Neural progenitor cell (in vitro differentiated cells): ENCODE data around the gene CDK11A. TPM values are rescaled to one million over a fixed set of nuclear protein-coding genes. Genes with fewer than 3 reads are reported as not detected.
"Not testable (repeated sequence)": the region's sequence is repeated elsewhere in the genome, so short reads cannot be mapped to it uniquely, and the experiment has no call there.

Experiments used
- DNase-seq: peaks from one replicate; pipeline ENCODE4 v3.0.0-alpha.2; 2016; ENCODE audit warnings: low spot score
- H2AFZ ChIP-seq: fragments of 200-600 bp; sonication (generic); replicated peaks from 2 replicates; pipeline ENCODE4 v1.6.1; 2016; ENCODE audit warnings: antibody characterized with exemption
- H3F3A ChIP-seq: fragments of 200-600 bp; sonication (generic); 2 replicates; pipeline ENCODE4 v1.6.1; 2016; ENCODE audit warnings: antibody characterized with exemption, low read depth
- H3K27ac ChIP-seq: fragments of 200-600 bp; sonication (generic); 2 replicates; pipeline ENCODE4 v1.5.1; 2016; ENCODE audit warnings: mild to moderate bottlenecking
- H3K27me3 ChIP-seq: fragments of 200-600 bp; sonication (generic); 2 replicates; pipeline ENCODE4 v1.6.1; 2016; ENCODE audit warnings: mild to moderate bottlenecking, moderate library complexity
- H3K36me3 ChIP-seq: fragments of 200-600 bp; sonication (generic); 2 replicates; pipeline ENCODE4 v1.5.1; 2016
- H3K4me1 ChIP-seq: fragments of 200-600 bp; sonication (generic); 2 replicates; pipeline ENCODE4 v1.6.1; 2016; ENCODE audit warnings: mixed run types
- H3K4me2 ChIP-seq: fragments of 200-600 bp; sonication (generic); 2 replicates; pipeline ENCODE4 v1.6.1; 2016
- H3K4me3 ChIP-seq: fragments of 200-600 bp; sonication (generic); 2 replicates; pipeline ENCODE4 v1.5.1; 2016
- H3K79me2 ChIP-seq: fragments of 200-600 bp; sonication (generic); 2 replicates; pipeline ENCODE4 v1.6.1; 2016; ENCODE audit warnings: low read depth
- H3K9ac ChIP-seq: fragments of 200-600 bp; sonication (generic); 2 replicates; pipeline ENCODE4 v1.6.1; 2016
- H3K9me3 ChIP-seq: fragments of 200-600 bp; sonication (generic); 2 replicates; pipeline ENCODE4 v1.5.1; 2016; ENCODE audit warnings: low read depth
- H4K20me1 ChIP-seq: fragments of 200-600 bp; sonication (generic); 2 replicates; pipeline ENCODE4 v1.6.1; 2016; ENCODE audit warnings: low read depth
- H3K27ac Mint-ChIP-seq: 3 replicates; pipeline ENCODE4 v1.8.0; 2021; ENCODE audit warnings: mixed read lengths
- H3K27me3 Mint-ChIP-seq: 2 replicates; pipeline ENCODE4 v1.8.0; 2022; ENCODE audit warnings: low read depth, mild to moderate bottlenecking, inconsistent platforms, moderate library complexity, mixed read lengths; ENCODE audit not compliant: insufficient read depth
- H3K36me3 Mint-ChIP-seq: 3 replicates; pipeline ENCODE4 v1.8.0; 2021; ENCODE audit warnings: mixed read lengths
- H3K4me1 Mint-ChIP-seq: 3 replicates; pipeline ENCODE4 v1.8.0; 2021; ENCODE audit warnings: mixed read lengths
- H3K4me3 Mint-ChIP-seq: 3 replicates; pipeline ENCODE4 v1.8.0; 2021; ENCODE audit warnings: mild to moderate bottlenecking, moderate library complexity, mixed read lengths
- H3K9me3 Mint-ChIP-seq: 3 replicates; pipeline ENCODE4 v1.8.0; 2020; ENCODE audit warnings: mixed read lengths
- CTCF ChIP-seq: fragments of 200-600 bp; sonication (generic); IDR thresholded peaks from 2 replicates; pipeline ENCODE4 v1.5.1; 2017; ENCODE audit warnings: antibody characterized with exemption, mild to moderate bottlenecking
- EZH2 ChIP-seq: fragments of 200-600 bp; sonication (generic); IDR thresholded peaks from 2 replicates; pipeline ENCODE4 v1.6.1; 2017; ENCODE audit warnings: antibody characterized with exemption, mild to moderate bottlenecking, moderate library complexity
- EZH2phosphoT487 ChIP-seq: fragments of 200-600 bp; sonication (generic); IDR thresholded peaks from 2 replicates; pipeline ENCODE4 v1.6.1; 2017; ENCODE audit warnings: antibody characterized with exemption
- total RNA-seq: library from RNA; depleted of rRNA; stranded (reverse); fragments of >200 nt; gene quantifications from 2 replicates; pipeline ENCODE4 v1.2.3, GENCODE V29; 2015; ENCODE audit warnings: low replicate concordance

The CDK11A gene
- total RNA-seq, 1 donor from 2014 or later = 6.6 TPM

GRCh38 chr1:1727131-1727651 is 3.0 kb upstream of the CDK11A start:
- not testable (repeated sequence) for H3K27me3 Mint-ChIP-seq, H3K4me2 ChIP-seq, H3K27ac ChIP-seq, H3K27ac Mint-ChIP-seq, H3K9me3 ChIP-seq, H4K20me1 ChIP-seq, H3K27me3 ChIP-seq, H3K4me1 ChIP-seq, H3K9me3 Mint-ChIP-seq, H3K4me3 ChIP-seq, H2AFZ ChIP-seq, H3K36me3 ChIP-seq, H3K4me3 Mint-ChIP-seq, H3K4me1 Mint-ChIP-seq, H3K36me3 Mint-ChIP-seq, H3K79me2 ChIP-seq, H3K9ac ChIP-seq, DNase-seq
- H3F3A ChIP-seq = peaks cover 13% of the 10 kb centered on the region

GRCh38 chr1:1726088-1726487 is 1.9 kb upstream of the CDK11A start:
- H3K4me1 ChIP-seq, H3K4me1 Mint-ChIP-seq, H3K9me3 ChIP-seq, H3K27me3 ChIP-seq, H3K79me2 ChIP-seq, H4K20me1 ChIP-seq, H3K9ac ChIP-seq, H3K36me3 ChIP-seq, H3K27me3 Mint-ChIP-seq, H3K27ac ChIP-seq, H3K4me2 ChIP-seq, H3K27ac Mint-ChIP-seq, H3K4me3 ChIP-seq, H3K9me3 Mint-ChIP-seq, H3K36me3 Mint-ChIP-seq, H2AFZ ChIP-seq, DNase-seq: not testable (repeated sequence)
- H3K4me3 Mint-ChIP-seq = peak overlapping the region; percentile 62
- peaks cover 13% of the 10 kb centered on the region for H3F3A ChIP-seq

GRCh38 chr1:1721201-1721600 is 3.0 kb downstream of the CDK11A start:
- no peak for DNase-seq
- no peak overlapping the region for H3K27ac Mint-ChIP-seq
- no peak overlapping the region for H3K4me3 ChIP-seq
- no peaks in the 10 kb centered on the region for H3K4me1 ChIP-seq
- H3K9ac ChIP-seq = no peak overlapping the region
- no peaks in the 10 kb centered on the region for H3K9me3 ChIP-seq
- peaks cover 2% of the 10 kb centered on the region for H3K27me3 Mint-ChIP-seq
- no peak overlapping the region for H3K27ac ChIP-seq
- peaks cover 9% of the 10 kb centered on the region for H3K36me3 Mint-ChIP-seq
- no peaks in the 10 kb centered on the region for H3K27me3 ChIP-seq
- no peaks in the 10 kb centered on the region for H3K9me3 Mint-ChIP-seq
- no peak overlapping the region for H3K4me3 Mint-ChIP-seq
- H2AFZ ChIP-seq = no peak overlapping the region
- TF ChIP-seq CTCF (no peak), EZH2 (no peak), EZH2phosphoT487 (no peak)
- no peaks in the 10 kb centered on the region for H3K4me1 Mint-ChIP-seq
- H3K79me2 ChIP-seq = no peaks in the 10 kb centered on the region
- H3K36me3 ChIP-seq = no peaks in the 10 kb centered on the region
- peaks cover 13% of the 10 kb centered on the region for H3F3A ChIP-seq
- no peaks in the 10 kb centered on the region for H4K20me1 ChIP-seq
- no peak overlapping the region for H3K4me2 ChIP-seq

- not testable (repeated sequence) for H3K36me3 Mint-ChIP-seq
These were observed 8.9 kb downstream of the CDK11A start for GRCh38 chr1:1715109-1715883.

GRCh38 chr1:1707897-1708296 is 16.3 kb downstream of the CDK11A start:
- H3F3A ChIP-seq, H3K4me1 Mint-ChIP-seq, H3K4me3 ChIP-seq, H3K4me1 ChIP-seq, H3K36me3 ChIP-seq, H3K4me2 ChIP-seq, H3K9me3 ChIP-seq, H3K4me3 Mint-ChIP-seq, H2AFZ ChIP-seq, H3K27me3 ChIP-seq, H3K9me3 Mint-ChIP-seq, H3K9ac ChIP-seq, H3K27me3 Mint-ChIP-seq, H3K27ac ChIP-seq, H3K36me3 Mint-ChIP-seq, H3K27ac Mint-ChIP-seq, H3K79me2 ChIP-seq, H4K20me1 ChIP-seq, DNase-seq: not testable (repeated sequence)

More at GRCh38 chr1:1715109-1715883, 8.9 kb downstream of the CDK11A start:
- not testable (repeated sequence) for H3K9ac ChIP-seq, H3K27ac ChIP-seq, H3K36me3 ChIP-seq, H3K4me3 ChIP-seq, H3K27ac Mint-ChIP-seq, H2AFZ ChIP-seq, H3K9me3 Mint-ChIP-seq, H3F3A ChIP-seq, H4K20me1 ChIP-seq, H3K79me2 ChIP-seq, H3K27me3 ChIP-seq, H3K4me3 Mint-ChIP-seq, H3K4me1 Mint-ChIP-seq, DNase-seq, H3K27me3 Mint-ChIP-seq, H3K4me2 ChIP-seq, H3K4me1 ChIP-seq, H3K9me3 ChIP-seq

GRCh38 chr1:1707241-1707640 is 16.9 kb downstream of the CDK11A start:
- not testable (repeated sequence) for H3K27me3 ChIP-seq, H3K36me3 Mint-ChIP-seq, H3F3A ChIP-seq, DNase-seq, H3K36me3 ChIP-seq, H3K4me1 ChIP-seq, H2AFZ ChIP-seq, H3K9me3 Mint-ChIP-seq, H3K4me3 Mint-ChIP-seq, H3K79me2 ChIP-seq, H3K9ac ChIP-seq, H3K4me2 ChIP-seq, H3K27ac Mint-ChIP-seq, H3K4me3 ChIP-seq, H3K27ac ChIP-seq, H3K27me3 Mint-ChIP-seq, H4K20me1 ChIP-seq, H3K9me3 ChIP-seq, H3K4me1 Mint-ChIP-seq

- H3K79me2 ChIP-seq, H3K27ac Mint-ChIP-seq, H3F3A ChIP-seq, H3K9ac ChIP-seq, H3K4me3 Mint-ChIP-seq, H3K4me3 ChIP-seq, H3K4me1 Mint-ChIP-seq, H3K27me3 ChIP-seq, DNase-seq, H3K9me3 ChIP-seq, H3K36me3 ChIP-seq, H2AFZ ChIP-seq, H3K27ac ChIP-seq, H4K20me1 ChIP-seq, H3K9me3 Mint-ChIP-seq, H3K36me3 Mint-ChIP-seq, H3K4me2 ChIP-seq, H3K4me1 ChIP-seq, H3K27me3 Mint-ChIP-seq: not testable (repeated sequence)
These were observed 18.5 kb downstream of the CDK11A start for GRCh38 chr1:1705623-1706022.
